Superior temporal gyrus (tissue), 1 donor: ENCODE results near the gene ATL2.
"Not testable (repeated sequence)": the region's sequence is repeated elsewhere in the genome, so short reads cannot be mapped to it uniquely, and the experiment has no call there.

ENCODE experiments used
- DNase-seq: peaks from one replicate; pipeline ENCODE4 v3.0.0-alpha.2; 2016; ENCODE audit errors: extremely low spot score

ATL2 gene

GRCh38 chr2:38274286-38275276 lies 102.5 kb downstream of the ATL2 start:
- peak; percentile 81 for DNase-seq

- no peak for DNase-seq
Measured at GRCh38 chr2:38271697-38272096, 105.4 kb downstream of the ATL2 start.

GRCh38 chr2:38269421-38269820 lies 107.7 kb downstream of the ATL2 start:
- DNase-seq: no peak

GRCh38 chr2:38268691-38269327 lies 108.3 kb downstream of the ATL2 start:
- no peak for DNase-seq

- no peak for DNase-seq
Measured at GRCh38 chr2:38268001-38268400, 109.1 kb downstream of the ATL2 start.

- no peak for DNase-seq
Measured at GRCh38 chr2:38267270-38267925, 109.7 kb downstream of the ATL2 start.

GRCh38 chr2:38266382-38267061 lies 110.6 kb downstream of the ATL2 start:
- DNase-seq: no peak

- no peak for DNase-seq
Measured at GRCh38 chr2:38265461-38265860, 111.6 kb downstream of the ATL2 start.

- DNase-seq: no peak
Measured at GRCh38 chr2:38264396-38265221, 112.5 kb downstream of the ATL2 start.

GRCh38 chr2:38263293-38263692 lies 113.8 kb downstream of the ATL2 start:
- DNase-seq: no peak

GRCh38 chr2:38262069-38262871 lies 114.8 kb downstream of the ATL2 start:
- DNase-seq: no peak

GRCh38 chr2:38261569-38262068 lies 115.5 kb downstream of the ATL2 start:
- no peak for DNase-seq

- DNase-seq: peak; percentile 32
Measured at GRCh38 chr2:38260972-38261371, 116.1 kb downstream of the ATL2 start.

GRCh38 chr2:38260469-38260868 lies 116.6 kb downstream of the ATL2 start:
- no peak for DNase-seq

GRCh38 chr2:38259311-38259710 lies 117.8 kb downstream of the ATL2 start:
- DNase-seq: no peak

- not testable (repeated sequence) for DNase-seq
Measured at GRCh38 chr2:38257680-38258079, 119.4 kb downstream of the ATL2 start.

- DNase-seq: no peak
Measured at GRCh38 chr2:38256610-38257009, 120.5 kb downstream of the ATL2 start.

- DNase-seq: no peak
Measured at GRCh38 chr2:38255211-38255610, 121.9 kb downstream of the ATL2 start.

- DNase-seq: no peak
Measured at GRCh38 chr2:38254796-38255195, 122.3 kb downstream of the ATL2 start.

GRCh38 chr2:38251940-38252339 lies 125.1 kb downstream of the ATL2 start:
- DNase-seq: no peak
